GM21528 (cell line): ENCODE data around the gene PTCD2.

Experiments used
- ATAC-seq: cut with Tn5 transposase; IDR thresholded peaks from one replicate; pipeline ENCODE4 v1.9.1; 2021; ENCODE audit warnings: mild to moderate bottlenecking, moderate library complexity; ENCODE audit not compliant: unreplicated experiment, low FRiP score

Gene PTCD2

DNA sequence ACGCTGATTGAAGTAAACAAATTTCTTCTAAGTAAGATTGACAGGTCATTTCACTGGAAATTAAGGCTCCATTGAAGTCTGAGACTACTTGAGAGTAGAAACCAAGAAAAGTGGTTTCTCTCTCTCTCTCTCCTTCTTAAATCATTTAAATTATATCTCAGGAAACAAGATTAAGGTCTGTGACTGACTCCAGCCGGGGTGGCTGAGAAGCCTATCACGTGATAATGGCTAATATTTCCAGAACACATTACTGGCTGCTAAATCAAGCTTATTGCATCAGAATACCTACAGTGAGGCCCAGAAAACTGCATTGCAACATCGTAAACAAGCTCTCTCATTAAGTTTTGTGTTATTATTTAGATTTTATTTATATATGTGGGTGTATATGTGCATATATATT lies 88.4 kb downstream of the PTCD2 start:
- no peak for ATAC-seq

DNA sequence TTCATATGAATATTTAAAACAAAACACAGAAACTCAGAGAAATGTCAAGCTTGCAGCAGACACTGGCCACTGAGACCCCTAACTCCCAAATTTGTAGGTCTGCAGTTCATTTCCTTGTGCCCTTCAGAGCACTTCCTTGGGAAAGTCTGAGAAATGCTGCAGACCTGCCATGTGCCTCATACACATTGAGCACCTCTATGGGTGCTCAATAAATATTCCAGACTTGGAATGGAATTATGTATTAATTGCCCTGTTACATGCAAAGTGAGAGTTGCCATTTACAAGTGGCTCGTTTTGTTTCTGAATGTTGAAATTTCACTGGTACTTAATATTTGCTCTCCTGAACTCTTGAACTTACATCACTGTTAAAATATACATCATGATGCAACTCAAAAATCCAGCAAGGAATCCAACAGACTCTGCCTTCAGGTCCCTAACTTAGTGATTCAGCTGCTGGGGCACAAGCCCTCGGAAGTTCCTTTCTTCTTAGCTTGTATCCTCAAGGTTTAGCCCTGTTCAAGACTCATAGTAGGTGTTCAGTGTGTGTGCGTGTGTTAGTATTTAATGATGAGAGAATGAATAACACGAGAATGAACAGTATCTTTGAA lies 90.6 kb downstream of the PTCD2 start:
- ATAC-seq: no peak

- ATAC-seq: no peak
Measured at GRCh38 chr5:72412283-72413055, 92.3 kb downstream of the PTCD2 start.

DNA sequence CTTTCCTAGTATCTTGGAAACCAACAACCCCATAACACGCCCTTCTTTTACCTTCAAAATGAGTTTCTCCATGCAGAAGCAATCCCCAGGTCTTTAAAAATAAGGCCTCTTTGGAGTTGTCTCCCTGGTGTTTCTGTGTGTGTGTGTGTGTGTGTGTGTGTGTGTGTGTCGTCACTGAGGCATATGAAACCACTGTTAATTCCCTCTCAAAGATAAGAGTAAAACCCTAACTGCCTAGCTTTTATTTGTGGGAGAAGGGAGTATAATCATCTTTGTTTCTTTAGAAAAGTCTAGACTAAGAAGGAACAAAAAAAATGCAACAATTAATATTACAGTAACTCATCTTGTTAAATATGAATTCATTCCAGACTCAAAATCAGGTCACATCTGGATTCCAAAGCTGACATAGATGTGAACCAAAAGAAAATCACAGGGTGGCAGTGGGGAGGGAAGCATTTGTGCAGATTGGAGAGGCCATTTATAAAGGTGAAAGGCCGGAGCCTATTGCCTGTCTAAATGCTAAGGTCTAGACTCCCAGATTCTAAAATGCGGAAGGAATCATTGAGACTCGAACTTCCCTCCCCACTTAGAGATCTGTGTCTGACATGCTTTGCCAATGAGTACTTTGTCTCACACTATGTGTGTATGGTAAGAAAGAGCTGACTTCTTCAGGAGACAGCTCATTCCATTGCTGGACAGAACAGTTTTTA lies 95.6 kb downstream of the PTCD2 start:
- no peak for ATAC-seq

GRCh38 chr5:72417333-72418062 lies 97.3 kb downstream of the PTCD2 start:
- no peak for ATAC-seq
